KMS-11 (cell line): Measurements from ENCODE around the gene ZBTB1.

Experiments
- H2AFZ ChIP-seq: fragments of 200-600 bp; sonication (generic); 2 replicates; pipeline ENCODE4 v1.6.1; 2016; ENCODE audit warnings: antibody characterized with exemption, mixed run types, low read depth
- H3K27ac ChIP-seq: fragments of 200-600 bp; sonication (generic); 2 replicates; pipeline ENCODE4 v1.6.1; 2016; ENCODE audit warnings: mild to moderate bottlenecking, mixed run types
- H3K27me3 ChIP-seq: fragments of 200-600 bp; sonication (generic); 2 replicates; pipeline ENCODE4 v1.6.1; 2017; ENCODE audit warnings: mild to moderate bottlenecking, low read depth, mixed run types, moderate library complexity; ENCODE audit not compliant: insufficient read depth
- H3K36me3 ChIP-seq: fragments of 200-600 bp; sonication (generic); 2 replicates; pipeline ENCODE4 v1.6.1; 2017; ENCODE audit warnings: mild to moderate bottlenecking, mixed run types; ENCODE audit not compliant: insufficient read depth
- H3K4me1 ChIP-seq: fragments of 200-600 bp; sonication (generic); 2 replicates; pipeline ENCODE4 v1.6.1; 2016; ENCODE audit warnings: mild to moderate bottlenecking, low read depth, mixed run types; ENCODE audit not compliant: poor library complexity, severe bottlenecking
- H3K4me2 ChIP-seq: fragments of 200-600 bp; sonication (generic); 2 replicates; pipeline ENCODE4 v1.7.0; 2016; ENCODE audit warnings: mild to moderate bottlenecking, mixed run types
- H3K4me3 ChIP-seq: fragments of 200-600 bp; sonication (generic); IDR thresholded peaks from 2 replicates; pipeline ENCODE4 v1.6.1; 2017; ENCODE audit warnings: low read depth, low read length, mixed read lengths; ENCODE audit not compliant: insufficient read depth
- H3K79me2 ChIP-seq: fragments of 200-600 bp; sonication (generic); 2 replicates; pipeline ENCODE4 v1.6.1; 2016; ENCODE audit warnings: low read depth, mixed run types; ENCODE audit not compliant: insufficient read depth
- H3K9ac ChIP-seq: fragments of 200-600 bp; sonication (generic); 2 replicates; pipeline ENCODE4 v1.6.1; 2016; ENCODE audit warnings: mild to moderate bottlenecking, mixed run types
- H4K20me1 ChIP-seq: fragments of 200-600 bp; sonication (generic); 2 replicates; pipeline ENCODE4 v1.6.1; 2016; ENCODE audit warnings: mild to moderate bottlenecking, mixed run types; ENCODE audit not compliant: insufficient read depth
- CTCF ChIP-seq: fragments of 200-600 bp; sonication (generic); conservative IDR thresholded peaks from 2 replicates; pipeline ENCODE4 v1.6.1; 2017; ENCODE audit warnings: low read depth, mild to moderate bottlenecking, antibody characterized with exemption, low read length, moderate library complexity, mixed read lengths

The ZBTB1 gene

GRCh38 chr14:64507376-64508156, 3.0 kb downstream of the ZBTB1 start:
- H4K20me1 ChIP-seq, result no peaks in the 10 kb centered on the region
- H3K27me3 ChIP-seq, result no peaks in the 10 kb centered on the region
- no peak overlapping the region for H2AFZ ChIP-seq
- H3K4me3 ChIP-seq, result no peak overlapping the region
- peak overlapping the region; percentile 98 for H3K27ac ChIP-seq
- H3K9ac ChIP-seq, result peak overlapping the region; percentile 24; the same call in 1 of the 2 replicates
- H3K4me2 ChIP-seq, result peak overlapping the region; percentile 71
- H3K36me3 ChIP-seq, result no peaks in the 10 kb centered on the region
- TF ChIP-seq CTCF, result no peak
- H3K79me2 ChIP-seq, result peaks cover 81% of the 10 kb centered on the region
- H3K4me1 ChIP-seq, result peaks cover 61% of the 10 kb centered on the region

- no peak overlapping the region for H3K4me3 ChIP-seq
- H3K4me1 ChIP-seq, result peaks cover 67% of the 10 kb centered on the region
- H3K79me2 ChIP-seq, result peaks cover 81% of the 10 kb centered on the region
Measured at GRCh38 chr14:64508215-64508776, 3.7 kb downstream of the ZBTB1 start.

GRCh38 chr14:64509036-64509435, 4.5 kb downstream of the ZBTB1 start:
- Histone ChIP-seq H3K36me3 (no peaks in the 10 kb centered on the region), H3K4me2 (peak overlapping the region; percentile 71), H3K4me1 (peaks cover 70% of the 10 kb centered on the region), H3K9ac (no peak overlapping the region), H4K20me1 (no peaks in the 10 kb centered on the region), H2AFZ (no peak overlapping the region), H3K27me3 (no peaks in the 10 kb centered on the region), H3K4me3 (no peak overlapping the region), H3K27ac (peak overlapping the region; percentile 98; the same call in 1 of the 2 replicates), H3K79me2 (peaks cover 88% of the 10 kb centered on the region)
- no peak for TF ChIP-seq CTCF

More at GRCh38 chr14:64508215-64508776, 3.7 kb downstream of the ZBTB1 start:
- Histone ChIP-seq H3K4me2 (peak overlapping the region; percentile 71), H4K20me1 (no peaks in the 10 kb centered on the region), H3K27ac (peak overlapping the region; percentile 98), H2AFZ (no peak overlapping the region), H3K36me3 (no peaks in the 10 kb centered on the region), H3K27me3 (no peaks in the 10 kb centered on the region), H3K9ac (peak overlapping the region; percentile 24; the same call in 1 of the 2 replicates)
- TF ChIP-seq CTCF, result no peak

GRCh38 chr14:64510825-64511671, 6.5 kb downstream of the ZBTB1 start:
- Histone ChIP-seq H3K27ac (peak overlapping the region; percentile 38; the same call in 1 of the 2 replicates), H4K20me1 (no peaks in the 10 kb centered on the region), H2AFZ (no peak overlapping the region), H3K79me2 (peaks cover 99% of the 10 kb centered on the region), H3K4me3 (no peak overlapping the region), H3K36me3 (no peaks in the 10 kb centered on the region), H3K4me2 (peak overlapping the region; percentile 88), H3K4me1 (peaks cover 85% of the 10 kb centered on the region), H3K9ac (no peak overlapping the region), H3K27me3 (no peaks in the 10 kb centered on the region)
- peak; percentile 75 for TF ChIP-seq CTCF
